Ishikawa (cell line): Measurements from ENCODE around the gene ATP10A.

Source experiments
- EP300 ChIP-seq: IDR thresholded peaks from 2 replicates; pipeline ENCODE4 v1.6.1; 2012; ENCODE audit warnings: borderline replicate concordance
- FOXM1 ChIP-seq: IDR thresholded peaks from 2 replicates; pipeline ENCODE4 v1.6.1; 2012; ENCODE audit warnings: low read depth, borderline replicate concordance
- REST ChIP-seq: IDR thresholded peaks from 2 replicates; pipeline ENCODE4 v1.6.1; 2012; ENCODE audit warnings: low read depth, mild to moderate bottlenecking
- TAF1 ChIP-seq: IDR thresholded peaks from 2 replicates; pipeline ENCODE4 v1.6.1; 2012; ENCODE audit warnings: low read depth, mild to moderate bottlenecking
- TCF12 ChIP-seq: IDR thresholded peaks from 2 replicates; pipeline ENCODE4 v1.6.1; 2012; ENCODE audit warnings: low read depth
- TEAD4 ChIP-seq: IDR thresholded peaks from 2 replicates; pipeline ENCODE4 v1.6.1; 2012
- YY1 ChIP-seq: IDR thresholded peaks from 2 replicates; pipeline ENCODE4 v1.6.1; 2012; ENCODE audit warnings: low read depth
- ZBTB7A ChIP-seq: IDR thresholded peaks from 2 replicates; pipeline ENCODE4 v1.6.1; 2012; ENCODE audit warnings: low read depth

GRCh38 chr15:25875566-25875965 is 12.4 kb upstream of the ATP10A start:
- no peak for TF ChIP-seq REST
- no peak for TF ChIP-seq YY1
- TF ChIP-seq EP300: no peak
- no peak for TF ChIP-seq TCF12
- no peak for TF ChIP-seq FOXM1
- no peak for TF ChIP-seq TEAD4
- no peak for TF ChIP-seq ZBTB7A
- TF ChIP-seq TAF1: no peak
